Choroid plexus epithelial cell (primary cell): ENCODE measurements around the gene RASSF8.
"Not testable (repeated sequence)": the region's sequence is repeated elsewhere in the genome, so short reads cannot be mapped to it uniquely, and the experiment has no call there.

Source experiments
- DNase-seq: peaks from one replicate; pipeline ENCODE4 v3.0.0-alpha.2; 2010; ENCODE audit warnings: low read depth
- H3K4me3 ChIP-seq: 2 replicates; pipeline ENCODE4 v1.5.1; 2011; ENCODE audit warnings: low read depth, mild to moderate bottlenecking, control low read depth, low read length, moderate library complexity
- TF ChIP-seq, protein P1 (sequence below): conservative IDR thresholded peaks from 2 replicates; pipeline ENCODE4 v1.5.1; 2011; ENCODE audit warnings: low read depth, mild to moderate bottlenecking, control low read depth, inconsistent platforms, low read length, moderate library complexity

Gene RASSF8

DNA sequence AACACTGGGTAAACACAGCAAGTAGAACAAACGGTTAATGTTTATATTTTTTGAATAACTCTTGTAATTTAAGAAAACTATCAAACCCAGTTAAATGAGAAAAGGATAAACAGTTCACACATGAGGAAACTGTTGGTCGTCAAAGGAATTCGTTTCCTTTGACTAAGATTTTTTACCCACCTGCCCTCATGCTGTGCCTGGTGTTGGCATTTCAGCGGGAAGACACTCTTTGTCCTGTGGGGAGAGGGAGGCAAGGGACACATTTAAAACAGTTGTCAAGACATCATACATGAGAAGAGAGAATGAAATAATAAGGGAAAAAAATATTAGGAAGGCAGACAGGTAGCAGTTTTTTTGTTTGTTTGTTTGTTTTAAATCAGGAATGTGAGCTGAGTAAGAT, 95.9 kb downstream of the RASSF8 start:
- H3K4me3 ChIP-seq = no peak overlapping the region
- no peak for DNase-seq
- TF ChIP-seq, protein P1, sequence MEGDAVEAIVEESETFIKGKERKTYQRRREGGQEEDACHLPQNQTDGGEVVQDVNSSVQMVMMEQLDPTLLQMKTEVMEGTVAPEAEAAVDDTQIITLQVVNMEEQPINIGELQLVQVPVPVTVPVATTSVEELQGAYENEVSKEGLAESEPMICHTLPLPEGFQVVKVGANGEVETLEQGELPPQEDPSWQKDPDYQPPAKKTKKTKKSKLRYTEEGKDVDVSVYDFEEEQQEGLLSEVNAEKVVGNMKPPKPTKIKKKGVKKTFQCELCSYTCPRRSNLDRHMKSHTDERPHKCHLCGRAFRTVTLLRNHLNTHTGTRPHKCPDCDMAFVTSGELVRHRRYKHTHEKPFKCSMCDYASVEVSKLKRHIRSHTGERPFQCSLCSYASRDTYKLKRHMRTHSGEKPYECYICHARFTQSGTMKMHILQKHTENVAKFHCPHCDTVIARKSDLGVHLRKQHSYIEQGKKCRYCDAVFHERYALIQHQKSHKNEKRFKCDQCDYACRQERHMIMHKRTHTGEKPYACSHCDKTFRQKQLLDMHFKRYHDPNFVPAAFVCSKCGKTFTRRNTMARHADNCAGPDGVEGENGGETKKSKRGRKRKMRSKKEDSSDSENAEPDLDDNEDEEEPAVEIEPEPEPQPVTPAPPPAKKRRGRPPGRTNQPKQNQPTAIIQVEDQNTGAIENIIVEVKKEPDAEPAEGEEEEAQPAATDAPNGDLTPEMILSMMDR = no peak

DNA sequence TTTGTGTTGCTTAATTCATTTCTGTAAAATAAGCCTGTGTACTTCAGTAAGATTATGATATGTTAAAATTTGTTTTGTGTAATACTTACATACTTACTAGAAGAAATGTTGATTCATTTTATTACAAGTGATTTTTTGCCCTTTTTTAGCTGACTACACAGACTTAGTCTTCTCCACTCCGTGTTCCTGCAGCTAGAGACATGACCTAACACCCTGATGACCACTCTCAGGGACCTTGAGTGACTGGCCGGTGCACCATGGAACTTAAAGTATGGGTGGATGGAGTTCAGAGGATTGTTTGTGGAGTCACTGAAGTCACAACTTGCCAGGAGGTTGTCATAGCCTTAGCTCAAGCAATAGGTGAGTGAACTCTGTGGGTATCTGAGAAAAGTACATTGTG, 96.6 kb downstream of the RASSF8 start:
- TF ChIP-seq, protein P1 = no peak
- DNase-seq = no peak
- H3K4me3 ChIP-seq = no peak overlapping the region

- H3K4me3 ChIP-seq = no peak overlapping the region
- peak; percentile 40 for DNase-seq
- TF ChIP-seq, protein P1 = no peak
Measured at GRCh38 chr12:26056335-26056734, 97.9 kb downstream of the RASSF8 start.

GRCh38 chr12:26057271-26057670, 98.8 kb downstream of the RASSF8 start:
- DNase-seq, H3K4me3 ChIP-seq: not testable (repeated sequence)

DNA sequence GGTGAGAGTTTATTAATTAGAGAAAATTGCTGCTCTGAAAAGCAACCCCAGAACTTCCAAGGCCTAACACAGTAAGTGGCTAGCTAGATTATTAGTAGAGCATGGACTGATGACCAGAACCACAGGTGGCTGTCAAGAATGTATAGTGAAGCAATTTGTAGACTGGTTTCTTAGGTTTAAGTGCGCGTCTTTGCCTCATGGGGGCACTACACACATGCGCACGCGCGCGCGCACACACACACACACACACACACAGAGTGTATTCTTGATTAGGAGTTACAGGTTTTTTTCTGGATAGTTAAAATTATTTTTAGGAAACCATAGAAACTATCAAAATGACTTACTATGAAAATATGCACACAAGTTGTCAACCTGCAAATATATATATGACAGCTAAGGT, 99.8 kb downstream of the RASSF8 start:
- DNase-seq = no peak
- TF ChIP-seq, protein P1 = peak; percentile 17
- H3K4me3 ChIP-seq = no peak overlapping the region

DNA sequence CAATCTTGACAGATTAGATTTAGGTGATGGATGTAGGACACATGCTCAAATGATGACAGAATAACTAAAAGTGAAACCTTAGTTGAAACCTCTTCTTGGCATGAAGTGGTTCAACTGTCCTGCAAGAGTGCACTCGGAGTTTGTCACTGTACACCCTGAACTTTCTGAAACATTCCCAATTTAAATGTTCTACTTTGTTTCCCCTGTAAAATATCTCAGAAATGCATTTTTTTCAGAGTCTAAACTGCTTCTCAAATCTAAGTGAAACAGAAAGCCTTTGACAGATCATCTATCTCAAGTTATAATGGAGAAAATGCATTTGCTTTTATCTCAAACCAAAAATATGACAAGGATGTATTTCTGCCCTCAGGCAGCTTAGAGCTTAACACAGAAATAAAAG, 100.3 kb downstream of the RASSF8 start:
- H3K4me3 ChIP-seq = no peak overlapping the region
- DNase-seq = no peak
- TF ChIP-seq, protein P1 = no peak

GRCh38 chr12:26062006-26062405, 103.5 kb downstream of the RASSF8 start:
- TF ChIP-seq, protein P1 = no peak
- no peak for DNase-seq
- no peak overlapping the region for H3K4me3 ChIP-seq

GRCh38 chr12:26062566-26062965, 104.1 kb downstream of the RASSF8 start:
- H3K4me3 ChIP-seq = no peak overlapping the region
- peak; percentile 89 for DNase-seq
- TF ChIP-seq, protein P1 = no peak
